GM23338 (cell line): ENCODE data around the gene SPECC1. TPM values are rescaled to one million over a fixed set of nuclear protein-coding genes. Genes with fewer than 3 reads are reported as not detected.

Source experiments
- ATAC-seq: fragments of 200-7000 bp; cut with Tn5 transposase; 3 replicates; pipeline ENCODE4 v1.9.1; 2020
- DNase-seq: peaks from one replicate; pipeline ENCODE4 v3.0.0-alpha.2; 2015; ENCODE audit warnings: low spot score
- H2AFZ ChIP-seq: fragments of 200-600 bp; sonication (generic); 2 replicates; pipeline ENCODE4 v1.8.0; 2016; ENCODE audit warnings: antibody characterized with exemption, mild to moderate bottlenecking, moderate library complexity
- H3F3A ChIP-seq: fragments of 200-600 bp; sonication (generic); replicated peaks from 2 replicates; pipeline ENCODE4 v1.8.0; 2017; ENCODE audit warnings: antibody characterized with exemption, mixed run types, low read depth
- H3K27ac ChIP-seq: fragments of 200-600 bp; sonication (generic); 2 replicates; pipeline ENCODE4 v1.6.1; 2016; ENCODE audit warnings: low read depth
- H3K27me3 ChIP-seq: fragments of 200-600 bp; sonication (generic); 2 replicates; pipeline ENCODE4 v1.8.0; 2016; ENCODE audit warnings: mild to moderate bottlenecking, mixed run types, moderate library complexity; ENCODE audit not compliant: insufficient read depth
- H3K36me3 ChIP-seq: fragments of 200-600 bp; sonication (generic); 2 replicates; pipeline ENCODE4 v1.8.0; 2016; ENCODE audit warnings: mild to moderate bottlenecking; ENCODE audit not compliant: insufficient read depth
- H3K4me1 ChIP-seq: fragments of 200-600 bp; sonication (generic); 2 replicates; pipeline ENCODE4 v1.8.0; 2016; ENCODE audit warnings: mild to moderate bottlenecking, moderate library complexity; ENCODE audit not compliant: insufficient read depth
- H3K4me2 ChIP-seq: fragments of 200-600 bp; sonication (generic); 2 replicates; pipeline ENCODE4 v1.7.1; 2017; ENCODE audit warnings: mixed run types
- H3K4me3 ChIP-seq: fragments of 200-600 bp; sonication (generic); 2 replicates; pipeline ENCODE4 v1.6.1; 2016; ENCODE audit warnings: mixed run types
- H3K79me2 ChIP-seq: fragments of 200-600 bp; sonication (generic); replicated peaks from 2 replicates; pipeline ENCODE4 v1.8.0; 2017; ENCODE audit warnings: mild to moderate bottlenecking; ENCODE audit not compliant: insufficient read depth
- H3K9me2 ChIP-seq: fragments of 200-600 bp; sonication (generic); 2 replicates; pipeline ENCODE4 v1.8.0; 2017; ENCODE audit not compliant: insufficient read depth
- H4K20me1 ChIP-seq: fragments of 200-600 bp; sonication (generic); replicated peaks from 2 replicates; pipeline ENCODE4 v1.8.0; 2017; ENCODE audit warnings: mild to moderate bottlenecking; ENCODE audit not compliant: insufficient read depth
- H3K27ac Mint-ChIP-seq: 2 replicates; pipeline ENCODE4 v1.8.0; 2020; ENCODE audit warnings: inconsistent platforms, mild to moderate bottlenecking, moderate library complexity, mixed read lengths
- H3K27me3 Mint-ChIP-seq: 3 replicates; pipeline ENCODE4 v1.8.0; 2022; ENCODE audit warnings: low read depth, mild to moderate bottlenecking, moderate library complexity, mixed read lengths, inconsistent platforms; ENCODE audit not compliant: insufficient read depth, poor library complexity
- H3K36me3 Mint-ChIP-seq: 3 replicates; pipeline ENCODE4 v1.8.0; 2021; ENCODE audit warnings: low read depth, mild to moderate bottlenecking, inconsistent platforms, moderate library complexity, mixed read lengths
- H3K4me1 Mint-ChIP-seq: 3 replicates; pipeline ENCODE4 v1.8.0; 2020; ENCODE audit warnings: mild to moderate bottlenecking, inconsistent platforms, mixed read lengths
- H3K4me3 Mint-ChIP-seq: 3 replicates; pipeline ENCODE4 v1.8.0; 2021; ENCODE audit warnings: moderate library complexity, mild to moderate bottlenecking, inconsistent platforms, mixed read lengths
- H3K9me3 Mint-ChIP-seq: 3 replicates; pipeline ENCODE4 v1.8.0; 2020; ENCODE audit warnings: moderate library complexity, mild to moderate bottlenecking, inconsistent platforms, mixed read lengths
- polyA plus RNA-seq: library from polyadenylated mRNA; unstranded; fragments of >200 nt; fragmentation: Nextera tagmentation; extraction: Ambion mirVana; gene quantifications from 2 replicates; pipeline ENCODE4 v1.2.1, GENCODE V29; 2016
- total RNA-seq: library from RNA; depleted of rRNA; stranded (reverse); fragments of >200 nt; shearing (Covaris generic); gene quantifications from 2 replicates; pipeline ENCODE4 v1.2.3, GENCODE V29; 2014
- TF ChIP-seq, protein P1 (sequence below): fragments of 250-450 bp; sonication (Bioruptor Pico); IDR thresholded peaks from 2 replicates; pipeline ENCODE4 v1.5.0; 2020; ENCODE audit warnings: mild to moderate bottlenecking, moderate library complexity
- TF ChIP-seq, protein P2 (sequence below): IDR thresholded peaks from one replicate; pipeline ENCODE4 v1.6.1; 2018; ENCODE audit warnings: antibody characterized with exemption; ENCODE audit not compliant: unreplicated experiment

SPECC1 gene
- total and polyA plus RNA-seq, 2 experiments from 2014 or later, result 42.6 to 101 TPM

DNA sequence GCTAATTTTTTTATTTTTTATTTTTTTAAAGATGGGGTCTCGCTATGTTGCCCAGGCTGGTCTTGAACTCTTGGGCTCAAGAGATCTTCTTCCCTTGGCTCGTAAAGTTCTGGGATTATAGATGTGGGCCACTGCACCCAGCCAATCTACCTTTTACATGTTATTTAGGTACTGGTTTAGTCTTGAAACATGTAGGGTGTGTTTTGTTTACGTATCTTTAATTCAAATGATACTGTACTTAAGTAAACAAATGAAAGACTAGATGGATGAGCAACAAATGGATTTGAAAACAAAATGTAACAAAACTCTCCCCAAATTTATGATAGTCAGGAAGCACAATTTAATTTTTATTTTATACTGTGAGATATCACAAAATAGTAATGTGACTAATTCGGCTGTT, 250.5 kb downstream of the SPECC1 start (continued):
- TF ChIP-seq, protein P1, sequence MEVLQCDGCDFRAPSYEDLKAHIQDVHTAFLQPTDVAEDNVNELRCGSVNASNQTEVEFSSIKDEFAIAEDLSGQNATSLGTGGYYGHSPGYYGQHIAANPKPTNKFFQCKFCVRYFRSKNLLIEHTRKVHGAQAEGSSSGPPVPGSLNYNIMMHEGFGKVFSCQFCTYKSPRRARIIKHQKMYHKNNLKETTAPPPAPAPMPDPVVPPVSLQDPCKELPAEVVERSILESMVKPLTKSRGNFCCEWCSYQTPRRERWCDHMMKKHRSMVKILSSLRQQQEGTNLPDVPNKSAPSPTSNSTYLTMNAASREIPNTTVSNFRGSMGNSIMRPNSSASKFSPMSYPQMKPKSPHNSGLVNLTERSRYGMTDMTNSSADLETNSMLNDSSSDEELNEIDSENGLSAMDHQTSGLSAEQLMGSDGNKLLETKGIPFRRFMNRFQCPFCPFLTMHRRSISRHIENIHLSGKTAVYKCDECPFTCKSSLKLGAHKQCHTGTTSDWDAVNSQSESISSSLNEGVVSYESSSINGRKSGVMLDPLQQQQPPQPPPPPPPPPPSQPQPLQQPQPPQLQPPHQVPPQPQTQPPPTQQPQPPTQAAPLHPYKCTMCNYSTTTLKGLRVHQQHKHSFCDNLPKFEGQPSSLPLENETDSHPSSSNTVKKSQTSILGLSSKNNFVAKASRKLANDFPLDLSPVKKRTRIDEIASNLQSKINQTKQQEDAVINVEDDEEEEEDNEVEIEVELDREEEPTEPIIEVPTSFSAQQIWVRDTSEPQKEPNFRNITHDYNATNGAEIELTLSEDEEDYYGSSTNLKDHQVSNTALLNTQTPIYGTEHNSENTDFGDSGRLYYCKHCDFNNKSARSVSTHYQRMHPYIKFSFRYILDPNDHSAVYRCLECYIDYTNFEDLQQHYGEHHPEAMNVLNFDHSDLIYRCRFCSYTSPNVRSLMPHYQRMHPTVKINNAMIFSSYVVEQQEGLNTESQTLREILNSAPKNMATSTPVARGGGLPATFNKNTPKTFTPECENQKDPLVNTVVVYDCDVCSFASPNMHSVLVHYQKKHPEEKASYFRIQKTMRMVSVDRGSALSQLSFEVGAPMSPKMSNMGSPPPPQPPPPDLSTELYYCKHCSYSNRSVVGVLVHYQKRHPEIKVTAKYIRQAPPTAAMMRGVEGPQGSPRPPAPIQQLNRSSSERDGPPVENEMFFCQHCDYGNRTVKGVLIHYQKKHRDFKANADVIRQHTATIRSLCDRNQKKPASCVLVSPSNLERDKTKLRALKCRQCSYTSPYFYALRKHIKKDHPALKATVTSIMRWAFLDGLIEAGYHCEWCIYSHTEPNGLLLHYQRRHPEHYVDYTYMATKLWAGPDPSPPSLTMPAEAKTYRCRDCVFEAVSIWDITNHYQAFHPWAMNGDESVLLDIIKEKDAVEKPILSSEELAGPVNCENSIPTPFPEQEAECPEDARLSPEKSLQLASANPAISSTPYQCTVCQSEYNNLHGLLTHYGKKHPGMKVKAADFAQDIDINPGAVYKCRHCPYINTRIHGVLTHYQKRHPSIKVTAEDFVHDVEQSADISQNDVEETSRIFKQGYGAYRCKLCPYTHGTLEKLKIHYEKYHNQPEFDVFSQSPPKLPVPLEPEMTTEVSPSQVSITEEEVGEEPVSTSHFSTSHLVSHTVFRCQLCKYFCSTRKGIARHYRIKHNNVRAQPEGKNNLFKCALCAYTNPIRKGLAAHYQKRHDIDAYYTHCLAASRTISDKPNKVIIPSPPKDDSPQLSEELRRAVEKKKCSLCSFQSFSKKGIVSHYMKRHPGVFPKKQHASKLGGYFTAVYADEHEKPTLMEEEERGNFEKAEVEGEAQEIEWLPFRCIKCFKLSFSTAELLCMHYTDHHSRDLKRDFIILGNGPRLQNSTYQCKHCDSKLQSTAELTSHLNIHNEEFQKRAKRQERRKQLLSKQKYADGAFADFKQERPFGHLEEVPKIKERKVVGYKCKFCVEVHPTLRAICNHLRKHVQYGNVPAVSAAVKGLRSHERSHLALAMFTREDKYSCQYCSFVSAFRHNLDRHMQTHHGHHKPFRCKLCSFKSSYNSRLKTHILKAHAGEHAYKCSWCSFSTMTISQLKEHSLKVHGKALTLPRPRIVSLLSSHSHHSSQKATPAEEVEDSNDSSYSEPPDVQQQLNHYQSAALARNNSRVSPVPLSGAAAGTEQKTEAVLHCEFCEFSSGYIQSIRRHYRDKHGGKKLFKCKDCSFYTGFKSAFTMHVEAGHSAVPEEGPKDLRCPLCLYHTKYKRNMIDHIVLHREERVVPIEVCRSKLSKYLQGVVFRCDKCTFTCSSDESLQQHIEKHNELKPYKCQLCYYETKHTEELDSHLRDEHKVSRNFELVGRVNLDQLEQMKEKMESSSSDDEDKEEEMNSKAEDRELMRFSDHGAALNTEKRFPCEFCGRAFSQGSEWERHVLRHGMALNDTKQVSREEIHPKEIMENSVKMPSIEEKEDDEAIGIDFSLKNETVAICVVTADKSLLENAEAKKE (CRISPR knock-in tag), result no peak

DNA sequence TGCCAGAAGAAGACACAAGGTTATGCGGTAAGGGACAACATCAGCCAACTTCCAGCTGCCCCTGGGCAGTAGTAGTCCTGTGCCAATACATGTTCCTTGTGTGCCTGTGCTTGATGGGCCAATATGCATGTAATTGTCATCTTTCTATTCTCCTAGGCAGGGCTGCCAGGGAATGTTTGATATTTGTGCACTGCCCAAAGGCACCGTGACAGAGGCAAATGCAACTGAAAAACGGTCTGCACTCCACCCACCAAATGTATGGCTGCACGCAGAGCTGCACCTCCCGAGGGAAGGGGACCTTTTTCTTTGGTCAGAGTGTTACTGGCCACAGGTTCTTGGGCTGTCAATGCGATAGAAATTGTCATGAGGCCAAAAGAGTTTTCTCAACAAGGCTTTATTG, 251.1 kb downstream of the SPECC1 start:
- Histone ChIP-seq H3K27me3 (no peaks in the 10 kb centered on the region), H3K4me1 (peaks cover 18% of the 10 kb centered on the region), H4K20me1 (peaks cover 5% of the 10 kb centered on the region), H3K4me3 (no peak overlapping the region), H3K27ac (peak overlapping the region; percentile 65; the same call in 1 of the 2 replicates), H2AFZ (no peak overlapping the region), H3K4me2 (no peak overlapping the region), H3K36me3 (peaks cover 9% of the 10 kb centered on the region; the same call in 1 of the 2 replicates), H3K79me2 (peaks cover 9% of the 10 kb centered on the region; the same call in 1 of the 2 replicates), H3K9me2 (no peaks in the 10 kb centered on the region), H3F3A (no peaks in the 10 kb centered on the region)
- H3K27ac Mint-ChIP-seq, result no peak overlapping the region; the same call in 1 of the 2 replicates
- peaks cover 23% of the 10 kb centered on the region for H3K4me1 Mint-ChIP-seq
- H3K27me3 Mint-ChIP-seq, result peaks cover 4% of the 10 kb centered on the region
- no peak overlapping the region for H3K4me3 Mint-ChIP-seq
- ATAC-seq (no peak), DNase-seq (no peak)
- TF ChIP-seq, protein P2, sequence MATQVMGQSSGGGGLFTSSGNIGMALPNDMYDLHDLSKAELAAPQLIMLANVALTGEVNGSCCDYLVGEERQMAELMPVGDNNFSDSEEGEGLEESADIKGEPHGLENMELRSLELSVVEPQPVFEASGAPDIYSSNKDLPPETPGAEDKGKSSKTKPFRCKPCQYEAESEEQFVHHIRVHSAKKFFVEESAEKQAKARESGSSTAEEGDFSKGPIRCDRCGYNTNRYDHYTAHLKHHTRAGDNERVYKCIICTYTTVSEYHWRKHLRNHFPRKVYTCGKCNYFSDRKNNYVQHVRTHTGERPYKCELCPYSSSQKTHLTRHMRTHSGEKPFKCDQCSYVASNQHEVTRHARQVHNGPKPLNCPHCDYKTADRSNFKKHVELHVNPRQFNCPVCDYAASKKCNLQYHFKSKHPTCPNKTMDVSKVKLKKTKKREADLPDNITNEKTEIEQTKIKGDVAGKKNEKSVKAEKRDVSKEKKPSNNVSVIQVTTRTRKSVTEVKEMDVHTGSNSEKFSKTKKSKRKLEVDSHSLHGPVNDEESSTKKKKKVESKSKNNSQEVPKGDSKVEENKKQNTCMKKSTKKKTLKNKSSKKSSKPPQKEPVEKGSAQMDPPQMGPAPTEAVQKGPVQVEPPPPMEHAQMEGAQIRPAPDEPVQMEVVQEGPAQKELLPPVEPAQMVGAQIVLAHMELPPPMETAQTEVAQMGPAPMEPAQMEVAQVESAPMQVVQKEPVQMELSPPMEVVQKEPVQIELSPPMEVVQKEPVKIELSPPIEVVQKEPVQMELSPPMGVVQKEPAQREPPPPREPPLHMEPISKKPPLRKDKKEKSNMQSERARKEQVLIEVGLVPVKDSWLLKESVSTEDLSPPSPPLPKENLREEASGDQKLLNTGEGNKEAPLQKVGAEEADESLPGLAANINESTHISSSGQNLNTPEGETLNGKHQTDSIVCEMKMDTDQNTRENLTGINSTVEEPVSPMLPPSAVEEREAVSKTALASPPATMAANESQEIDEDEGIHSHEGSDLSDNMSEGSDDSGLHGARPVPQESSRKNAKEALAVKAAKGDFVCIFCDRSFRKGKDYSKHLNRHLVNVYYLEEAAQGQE, result no peak
- peaks cover 60% of the 10 kb centered on the region for H3K36me3 Mint-ChIP-seq
- no peaks in the 10 kb centered on the region for H3K9me3 Mint-ChIP-seq
